Hepatocyte (in vitro differentiated cells): ENCODE results near the gene PDZRN4. TPM values are rescaled to one million over a fixed set of nuclear protein-coding genes. Genes with fewer than 3 reads are reported as not detected.
"Not testable (repeated sequence)": the region's sequence is repeated elsewhere in the genome, so short reads cannot be mapped to it uniquely, and the experiment has no call there.

Experiments
- DNase-seq: peaks from one replicate; pipeline ENCODE4 v3.0.0-alpha.2; 2016; ENCODE audit warnings: low spot score
- H2AFZ ChIP-seq: fragments of 200-600 bp; sonication (generic); 2 replicates; pipeline ENCODE4 v1.6.0; 2016; ENCODE audit warnings: antibody characterized with exemption, mild to moderate bottlenecking
- H3K27ac ChIP-seq: fragments of 200-600 bp; sonication (generic); 2 replicates; pipeline ENCODE4 v1.5.1; 2016; ENCODE audit warnings: mild to moderate bottlenecking
- H3K27me3 ChIP-seq: fragments of 200-600 bp; sonication (generic); 2 replicates; pipeline ENCODE4 v1.6.1; 2016
- H3K36me3 ChIP-seq: fragments of 200-600 bp; sonication (generic); replicated peaks from 2 replicates; pipeline ENCODE4 v1.5.1; 2016; ENCODE audit warnings: low read depth; ENCODE audit not compliant: insufficient read depth
- H3K4me1 ChIP-seq: fragments of 200-600 bp; sonication (generic); 2 replicates; pipeline ENCODE4 v1.5.1; 2016; ENCODE audit warnings: mild to moderate bottlenecking, moderate library complexity; ENCODE audit not compliant: insufficient read depth
- H3K4me2 ChIP-seq: fragments of 200-600 bp; sonication (generic); 2 replicates; pipeline ENCODE4 v1.6.0; 2016
- H3K4me3 ChIP-seq: fragments of 200-600 bp; sonication (generic); 2 replicates; pipeline ENCODE4 v1.5.1; 2016; ENCODE audit warnings: mild to moderate bottlenecking
- H3K79me2 ChIP-seq: fragments of 200-600 bp; sonication (generic); 2 replicates; pipeline ENCODE4 v1.6.0; 2017; ENCODE audit warnings: mild to moderate bottlenecking
- H3K9me2 ChIP-seq: fragments of 200-600 bp; sonication (generic); replicated peaks from 2 replicates; pipeline ENCODE4 v1.6.0; 2017; ENCODE audit warnings: mild to moderate bottlenecking; ENCODE audit not compliant: insufficient read depth
- H3K9me3 ChIP-seq: fragments of 200-600 bp; sonication (generic); 2 replicates; pipeline ENCODE4 v1.5.1; 2016; ENCODE audit warnings: low read depth, mild to moderate bottlenecking
- H4K20me1 ChIP-seq: fragments of 200-600 bp; sonication (generic); 2 replicates; pipeline ENCODE4 v1.6.0; 2016; ENCODE audit warnings: mild to moderate bottlenecking; ENCODE audit not compliant: insufficient read depth, poor library complexity, severe bottlenecking
- CTCF ChIP-seq: fragments of 200-600 bp; sonication (generic); IDR thresholded peaks from 2 replicates; pipeline ENCODE4 v1.5.1; 2016; ENCODE audit warnings: antibody characterized with exemption, mild to moderate bottlenecking; ENCODE audit not compliant: poor library complexity
- EZH2 ChIP-seq: fragments of 200-600 bp; sonication (generic); IDR thresholded peaks from 2 replicates; pipeline ENCODE4 v1.6.1; 2016; ENCODE audit warnings: antibody characterized with exemption, mild to moderate bottlenecking, borderline replicate concordance
- EZH2phosphoT487 ChIP-seq: fragments of 200-600 bp; sonication (generic); IDR thresholded peaks from one replicate; pipeline ENCODE4 v1.6.1; 2018; ENCODE audit warnings: antibody characterized with exemption, mild to moderate bottlenecking, low read depth, moderate library complexity; ENCODE audit not compliant: unreplicated experiment, severe bottlenecking
- WGBS: methylation state at CpG from one replicate; pipeline ENCODE4 v1.1.6; 2016; ENCODE audit warnings: low lambda C conversion rate; ENCODE audit errors: missing lambda C conversion rate; 5-methylcytosine and 5-hydroxymethylcytosine counted together
- polyA plus RNA-seq: library from polyadenylated mRNA; unstranded; fragments of >200 nt; fragmentation: Nextera tagmentation; extraction: Ambion mirVana; gene quantifications from 2 replicates; pipeline ENCODE4 v1.2.1, GENCODE V29; 2016
- total RNA-seq: library from RNA; depleted of rRNA; stranded (reverse); fragments of >200 nt; gene quantifications from 2 replicates; pipeline ENCODE4 v1.2.3, GENCODE V29; 2014

PDZRN4 gene
- total and polyA plus RNA-seq, 2 experiments from 2014 or later: 2.2 to 2.3 TPM

GRCh38 chr12:41250748-41251147, 62.6 kb downstream of the PDZRN4 start:
- H3K9me2 ChIP-seq: no peaks in the 10 kb centered on the region
- no peak overlapping the region for H2AFZ ChIP-seq
- H3K4me3 ChIP-seq: no peak overlapping the region
- no peak for TF ChIP-seq EZH2phosphoT487
- no peak for TF ChIP-seq EZH2
- no peak for TF ChIP-seq CTCF
- no peaks in the 10 kb centered on the region for H3K27me3 ChIP-seq
- 83% methylated on average over 2 of the region's 2 CpGs for WGBS
- H3K27ac ChIP-seq: no peak overlapping the region
- DNase-seq: no peak
- H3K36me3 ChIP-seq: no peaks in the 10 kb centered on the region
- H3K79me2 ChIP-seq: no peaks in the 10 kb centered on the region
- H3K4me1 ChIP-seq: no peaks in the 10 kb centered on the region
- no peaks in the 10 kb centered on the region for H3K9me3 ChIP-seq
- H4K20me1 ChIP-seq: no peaks in the 10 kb centered on the region
- H3K4me2 ChIP-seq: no peak overlapping the region

GRCh38 chr12:41254004-41254914, 66.1 kb downstream of the PDZRN4 start:
- H3K4me2 ChIP-seq: no peak overlapping the region
- no peaks in the 10 kb centered on the region for H3K4me1 ChIP-seq
- no peaks in the 10 kb centered on the region for H3K9me3 ChIP-seq
- no peak overlapping the region for H3K27ac ChIP-seq
- no peaks in the 10 kb centered on the region for H3K79me2 ChIP-seq
- H3K36me3 ChIP-seq: no peaks in the 10 kb centered on the region
- no peak for DNase-seq
- TF ChIP-seq EZH2phosphoT487: no peak
- TF ChIP-seq EZH2: no peak
- no peak for TF ChIP-seq CTCF
- no peaks in the 10 kb centered on the region for H3K27me3 ChIP-seq
- H3K9me2 ChIP-seq: no peaks in the 10 kb centered on the region
- H4K20me1 ChIP-seq: no peaks in the 10 kb centered on the region
- no peak overlapping the region for H2AFZ ChIP-seq
- H3K4me3 ChIP-seq: no peak overlapping the region
- WGBS: 75% methylated on average over 4 of the region's 4 CpGs

- DNase-seq, H2AFZ ChIP-seq, H3K4me3 ChIP-seq, H3K9me2 ChIP-seq, H3K27me3 ChIP-seq, H3K9me3 ChIP-seq, H3K27ac ChIP-seq, H3K4me2 ChIP-seq, H4K20me1 ChIP-seq, H3K36me3 ChIP-seq, H3K79me2 ChIP-seq, H3K4me1 ChIP-seq: not testable (repeated sequence)
- 76% methylated on average over 6 of the region's 6 CpGs for WGBS
Measured at GRCh38 chr12:41263196-41263595, 75.1 kb downstream of the PDZRN4 start.

GRCh38 chr12:41264281-41264680, 76.2 kb downstream of the PDZRN4 start:
- Histone ChIP-seq H3K4me1 (no peaks in the 10 kb centered on the region), H3K27me3 (no peaks in the 10 kb centered on the region), H4K20me1 (no peaks in the 10 kb centered on the region), H3K27ac (no peak overlapping the region), H3K36me3 (no peaks in the 10 kb centered on the region), H3K4me3 (no peak overlapping the region), H2AFZ (no peak overlapping the region), H3K9me3 (no peaks in the 10 kb centered on the region), H3K4me2 (no peak overlapping the region), H3K79me2 (no peaks in the 10 kb centered on the region), H3K9me2 (no peaks in the 10 kb centered on the region)
- no peak for TF ChIP-seq EZH2
- TF ChIP-seq CTCF: peak; percentile 65
- DNase-seq: no peak
